Measurements from ENCODE around the gene AMN1.
A peak's percentile ranks its signal among the peaks of the same experiment; 100 is the strongest.

The AMN1 gene

DNA sequence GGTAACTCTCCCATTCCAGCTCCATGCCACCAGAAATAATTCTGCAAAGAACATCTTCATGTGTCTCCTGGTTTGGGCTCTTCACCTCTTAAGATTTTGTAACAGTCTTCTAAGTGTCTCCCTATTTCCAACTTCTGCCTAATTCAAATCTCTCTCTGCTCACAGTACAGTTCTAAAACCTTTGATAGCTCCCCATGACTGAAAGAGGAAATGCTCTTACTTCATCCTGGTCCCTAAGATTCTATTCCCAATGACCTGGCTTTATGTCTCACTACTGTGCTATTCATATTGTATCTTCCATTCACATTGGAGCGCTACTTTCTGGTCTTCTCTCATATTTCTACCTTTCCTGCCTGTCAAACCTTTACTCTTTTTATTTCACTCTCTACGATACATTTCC, 1.6 kb downstream of the AMN1 start:
- no peaks in the 10 kb centered on the region for H3K9me3 ChIP-seq (ENCODE audit: control insufficient read depth, insufficient read depth, low read length)
- peak overlapping the region; percentile 96 for H3K4me3 ChIP-seq (ENCODE audit: low read length)
- H3F3A ChIP-seq (ENCODE audit: control insufficient read depth, insufficient read depth): peaks cover 8% of the 10 kb centered on the region; the same call in 1 of the 2 replicates
- H4K20me1 ChIP-seq (ENCODE audit: control insufficient read depth, insufficient read depth, low read depth, low read length): no peaks in the 10 kb centered on the region
- H3K4me1 ChIP-seq (ENCODE audit: control insufficient read depth, low read length): peaks cover 72% of the 10 kb centered on the region
- peaks cover 44% of the 10 kb centered on the region for H3K79me2 ChIP-seq (ENCODE audit: control insufficient read depth, low read length)
- H3K27me3 ChIP-seq (ENCODE audit: control insufficient read depth, low read length): no peaks in the 10 kb centered on the region
- peaks cover 3% of the 10 kb centered on the region; the same call in 1 of the 2 replicates for H3K36me3 ChIP-seq (ENCODE audit: control insufficient read depth, low read length)
- TF ChIP-seq, protein P1, sequence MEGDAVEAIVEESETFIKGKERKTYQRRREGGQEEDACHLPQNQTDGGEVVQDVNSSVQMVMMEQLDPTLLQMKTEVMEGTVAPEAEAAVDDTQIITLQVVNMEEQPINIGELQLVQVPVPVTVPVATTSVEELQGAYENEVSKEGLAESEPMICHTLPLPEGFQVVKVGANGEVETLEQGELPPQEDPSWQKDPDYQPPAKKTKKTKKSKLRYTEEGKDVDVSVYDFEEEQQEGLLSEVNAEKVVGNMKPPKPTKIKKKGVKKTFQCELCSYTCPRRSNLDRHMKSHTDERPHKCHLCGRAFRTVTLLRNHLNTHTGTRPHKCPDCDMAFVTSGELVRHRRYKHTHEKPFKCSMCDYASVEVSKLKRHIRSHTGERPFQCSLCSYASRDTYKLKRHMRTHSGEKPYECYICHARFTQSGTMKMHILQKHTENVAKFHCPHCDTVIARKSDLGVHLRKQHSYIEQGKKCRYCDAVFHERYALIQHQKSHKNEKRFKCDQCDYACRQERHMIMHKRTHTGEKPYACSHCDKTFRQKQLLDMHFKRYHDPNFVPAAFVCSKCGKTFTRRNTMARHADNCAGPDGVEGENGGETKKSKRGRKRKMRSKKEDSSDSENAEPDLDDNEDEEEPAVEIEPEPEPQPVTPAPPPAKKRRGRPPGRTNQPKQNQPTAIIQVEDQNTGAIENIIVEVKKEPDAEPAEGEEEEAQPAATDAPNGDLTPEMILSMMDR (IDR thresholded peaks at IDR 0.05; ENCODE audit: low read depth, low read length, poor library complexity, severe bottlenecking): no peak
- no peak for TF ChIP-seq EZH2phosphoT487 (IDR thresholded peaks at IDR 0.05; ENCODE audit: borderline replicate concordance, low read length)
- no peaks in the 10 kb centered on the region for H3K9me2 ChIP-seq (replicated peaks; ENCODE audit: control insufficient read depth, low read length)
- H3K4me2 ChIP-seq (ENCODE audit: low read length): peak overlapping the region; percentile 95
- H3K27ac ChIP-seq (ENCODE audit: low read depth, low read length): 0 out of 2 replicates have a peak overlapping the region, but pooled peaks have one; percentile 10

DNA sequence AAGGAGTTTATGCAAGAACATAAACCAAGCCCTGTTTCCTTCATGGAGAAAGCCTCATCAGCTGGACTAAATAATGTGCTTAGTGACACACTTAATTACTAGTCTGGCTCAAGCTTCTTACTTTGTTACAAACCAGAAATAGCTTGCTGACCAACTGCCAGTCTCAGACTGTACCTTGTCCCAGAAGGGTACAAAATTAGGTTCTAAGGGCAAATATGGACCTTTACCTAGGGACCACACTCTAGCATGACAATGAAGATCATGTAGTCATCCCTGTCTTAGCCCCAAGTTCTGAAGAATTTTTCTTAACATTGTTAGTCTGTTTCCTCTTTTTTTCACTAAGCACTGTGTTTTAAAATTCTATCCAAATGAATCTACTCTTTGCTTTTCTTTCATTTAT, 2.2 kb downstream of the AMN1 start:
- Histone ChIP-seq H3K4me1 (ENCODE audit: control insufficient read depth, low read length) (peaks cover 73% of the 10 kb centered on the region), H3K4me2 (ENCODE audit: low read length) (peak overlapping the region; percentile 95), H3F3A (ENCODE audit: control insufficient read depth, insufficient read depth) (peaks cover 6% of the 10 kb centered on the region; the same call in 1 of the 2 replicates), H3K79me2 (ENCODE audit: control insufficient read depth, low read length) (peaks cover 44% of the 10 kb centered on the region), H4K20me1 (ENCODE audit: control insufficient read depth, insufficient read depth, low read depth, low read length) (no peaks in the 10 kb centered on the region), H3K36me3 (ENCODE audit: control insufficient read depth, low read length) (peaks cover 3% of the 10 kb centered on the region; the same call in 1 of the 2 replicates), H3K9me2 (replicated peaks; ENCODE audit: control insufficient read depth, low read length) (no peaks in the 10 kb centered on the region), H3K27me3 (ENCODE audit: control insufficient read depth, low read length) (no peaks in the 10 kb centered on the region), H3K4me3 (ENCODE audit: low read length) (peak overlapping the region; percentile 16; the same call in 1 of the 2 replicates), H3K27ac (ENCODE audit: low read depth, low read length) (peak overlapping the region; percentile 15; the same call in 1 of the 2 replicates), H3K9me3 (ENCODE audit: control insufficient read depth, insufficient read depth, low read length) (no peaks in the 10 kb centered on the region)
- TF ChIP-seq, protein P1 (IDR thresholded peaks at IDR 0.05; ENCODE audit: low read depth, low read length, poor library complexity, severe bottlenecking): no peak
- TF ChIP-seq EZH2phosphoT487 (IDR thresholded peaks at IDR 0.05; ENCODE audit: borderline replicate concordance, low read length): no peak

GRCh38 chr12:31724557-31724956, 4.3 kb downstream of the AMN1 start:
- H3F3A ChIP-seq (ENCODE audit: control insufficient read depth, insufficient read depth): peaks cover 6% of the 10 kb centered on the region; the same call in 1 of the 2 replicates
- H3K9me3 ChIP-seq (ENCODE audit: control insufficient read depth, insufficient read depth, low read length): no peaks in the 10 kb centered on the region
- peak overlapping the region; percentile 60 for H3K4me2 ChIP-seq (ENCODE audit: low read length)
- H3K27ac ChIP-seq (ENCODE audit: low read depth, low read length): no peak overlapping the region
- no peaks in the 10 kb centered on the region for H4K20me1 ChIP-seq (ENCODE audit: control insufficient read depth, insufficient read depth, low read depth, low read length)
- H3K79me2 ChIP-seq (ENCODE audit: control insufficient read depth, low read length): peaks cover 38% of the 10 kb centered on the region
- peak overlapping the region; percentile 23; the same call in 1 of the 2 replicates for H3K4me3 ChIP-seq (ENCODE audit: low read length)
- TF ChIP-seq EZH2phosphoT487 (IDR thresholded peaks at IDR 0.05; ENCODE audit: borderline replicate concordance, low read length): no peak
- TF ChIP-seq, protein P1 (IDR thresholded peaks at IDR 0.05; ENCODE audit: low read depth, low read length, poor library complexity, severe bottlenecking): no peak
- H3K9me2 ChIP-seq (replicated peaks; ENCODE audit: control insufficient read depth, low read length): no peaks in the 10 kb centered on the region
- H3K27me3 ChIP-seq (ENCODE audit: control insufficient read depth, low read length): no peaks in the 10 kb centered on the region
- H3K36me3 ChIP-seq (ENCODE audit: control insufficient read depth, low read length): peaks cover 10% of the 10 kb centered on the region; the same call in 1 of the 2 replicates
- peaks cover 61% of the 10 kb centered on the region for H3K4me1 ChIP-seq (ENCODE audit: control insufficient read depth, low read length)
